HepG2 (cell line): ENCODE results near the gene MRPL10. TPM values are rescaled to one million over a fixed set of nuclear protein-coding genes. Genes with fewer than 3 reads are reported as not detected.
A peak's percentile ranks its signal among the peaks of the same experiment; 100 is the strongest.

ENCODE experiments used
- AGO1 ChIP-seq: fragments of 200-400 bp; formaldehyde crosslinking; IDR thresholded peaks from 2 replicates; pipeline ENCODE4 v1.6.1; 2017; ENCODE audit warnings: mild to moderate bottlenecking, low read depth, low read length, moderate library complexity; ENCODE audit not compliant: poor library complexity, severe bottlenecking
- ARHGAP35 ChIP-seq: sonication (generic); formaldehyde crosslinking; IDR thresholded peaks from 2 replicates; pipeline ENCODE4 v1.9.0; 2022; ENCODE audit warnings: mild to moderate bottlenecking, inconsistent platforms, moderate library complexity, missing genetic modification reagents, borderline replicate concordance
- CREM ChIP-seq, 2 experiments: sonication (generic) in 1 of 2; formaldehyde crosslinking in 1 of 2; IDR thresholded peaks; 2 replicates each; pipeline versions ENCODE4 v1.4.0 to v1.6.1; 2016 to 2020; ENCODE audit warnings: antibody characterized with exemption in 1 of 2, mild to moderate bottlenecking in 1 of 2, missing genetic modification reagents in 1 of 2
- ETV5 ChIP-seq: IDR thresholded peaks from 2 replicates; pipeline ENCODE4 v1.6.1; 2018; ENCODE audit warnings: missing biosample characterization, missing genetic modification reagents, inconsistent platforms, borderline replicate concordance
- FIP1L1 ChIP-seq: fragments of 200-400 bp; formaldehyde crosslinking; IDR thresholded peaks from 2 replicates; pipeline ENCODE4 v1.6.1; 2018; ENCODE audit warnings: low read depth, mild to moderate bottlenecking, low read length, moderate library complexity, borderline replicate concordance; ENCODE audit not compliant: insufficient read depth
- HMG20B ChIP-seq: conservative IDR thresholded peaks from 2 replicates; pipeline ENCODE4 v1.6.1; 2016; ENCODE audit warnings: missing genetic modification reagents, missing compliant biosample characterization
- HNRNPUL1 ChIP-seq: fragments of 200-400 bp; formaldehyde crosslinking; IDR thresholded peaks from 2 replicates; pipeline ENCODE4 v1.6.1; 2017; ENCODE audit warnings: low read depth, mild to moderate bottlenecking, low read length, moderate library complexity
- KLF12 ChIP-seq: sonication (generic); formaldehyde crosslinking; IDR thresholded peaks from 2 replicates; pipeline ENCODE4 v1.4.0; 2020; ENCODE audit warnings: missing genetic modification reagents, borderline replicate concordance
- LBX2 ChIP-seq: sonication (generic); formaldehyde crosslinking; IDR thresholded peaks from 2 replicates; pipeline ENCODE4 v1.5.0; 2020; ENCODE audit warnings: missing genetic modification reagents, mild to moderate bottlenecking, borderline replicate concordance
- MNT ChIP-seq: fragments of 450-650 bp; IDR thresholded peaks from 2 replicates; pipeline ENCODE4 v1.6.1; 2016
- NFYB ChIP-seq: sonication (generic); formaldehyde crosslinking; IDR thresholded peaks from 2 replicates; pipeline ENCODE4 v1.4.0; 2020; ENCODE audit warnings: missing genetic modification reagents
- NR2F6 ChIP-seq, 2 experiments: IDR thresholded peaks; 2 replicates each; pipeline ENCODE4 v1.6.1; 2016; ENCODE audit warnings: antibody characterized with exemption in 1 of 2, mild to moderate bottlenecking in 1 of 2
- PRDM15 ChIP-seq: sonication (generic); formaldehyde crosslinking; IDR thresholded peaks from 2 replicates; pipeline ENCODE4 v1.4.0; 2020; ENCODE audit warnings: missing genetic modification reagents
- SETDB1 ChIP-seq: sonication (generic); formaldehyde crosslinking; IDR thresholded peaks from 2 replicates; pipeline ENCODE4 v1.5.1; 2020; ENCODE audit warnings: missing genetic modification reagents, mild to moderate bottlenecking, borderline replicate concordance
- SP1 ChIP-seq, 2 experiments: fragments of 450-650 bp in 1 of 2; sonication (generic) in 1 of 2; formaldehyde crosslinking in 1 of 2; IDR thresholded peaks; 2 replicates each; pipeline versions ENCODE4 v1.4.0 to v1.6.1; 2016 to 2020; ENCODE audit warnings: missing genetic modification reagents in 1 of 2
- THAP7 ChIP-seq: sonication (generic); formaldehyde crosslinking; IDR thresholded peaks from 2 replicates; pipeline ENCODE4 v1.8.1; 2023; ENCODE audit warnings: mild to moderate bottlenecking, missing genetic modification reagents
- TP53 ChIP-seq: sonication (generic); formaldehyde crosslinking; conservative IDR thresholded peaks from 2 replicates; pipeline ENCODE4 v1.4.0; 2020; ENCODE audit warnings: missing genetic modification reagents
- ZC3H13 ChIP-seq: sonication (generic); formaldehyde crosslinking; IDR thresholded peaks from 2 replicates; pipeline ENCODE4 v1.8.1; 2023; ENCODE audit warnings: mild to moderate bottlenecking, missing genetic modification reagents, moderate library complexity
- ZFAT ChIP-seq: sonication (generic); formaldehyde crosslinking; conservative IDR thresholded peaks from 2 replicates; pipeline ENCODE4 v1.8.1; 2023; ENCODE audit warnings: missing genetic modification reagents, inconsistent platforms
- ZIK1 ChIP-seq: sonication (generic); formaldehyde crosslinking; IDR thresholded peaks from 2 replicates; pipeline ENCODE4 v1.5.0; 2020; ENCODE audit warnings: mild to moderate bottlenecking, low read depth, missing genetic modification reagents, borderline replicate concordance
- ZNF121 ChIP-seq: sonication (generic); formaldehyde crosslinking; IDR thresholded peaks from 2 replicates; pipeline ENCODE4 v1.5.0; 2020; ENCODE audit warnings: mild to moderate bottlenecking, missing genetic modification reagents
- ZNF619 ChIP-seq: sonication (generic); formaldehyde crosslinking; IDR thresholded peaks from 2 replicates; pipeline ENCODE4 v1.4.0; 2020; ENCODE audit warnings: mild to moderate bottlenecking, missing genetic modification reagents
- ZNF740 ChIP-seq: sonication (generic); formaldehyde crosslinking; IDR thresholded peaks from 2 replicates; pipeline ENCODE4 v1.4.0; 2020; ENCODE audit warnings: missing genetic modification reagents
- polyA plus RNA-seq, 8 experiments: library from polyadenylated mRNA; depleted of rRNA in 3 of 8; stranded (reverse) in 7 of 8; unstranded in 1 of 8; fragments of >200 nt; fragmentation: Illumina TruSeq in 4 of 8; extraction: Trizol in 4 of 8; gene quantifications; 2 replicates each; pipeline versions ENCODE4 v1.2.1 to v1.2.3, GENCODE V29; 2011 to 2016; ENCODE audit warnings: low read depth in 4 of 8, missing spikeins in 1 of 8, mixed read lengths in 1 of 8; ENCODE audit not compliant: insufficient read depth in 1 of 8
- total RNA-seq, 5 experiments: library from RNA; depleted of rRNA; stranded (reverse); fragments of >200 nt; fragmentation: Illumina TruSeq; extraction: Trizol; gene quantifications; 2 replicates each; pipeline ENCODE4 v1.2.3, GENCODE V29; 2016; ENCODE audit warnings: low read depth in 1 of 5

MRPL10 gene
- total and polyA plus RNA-seq, 2 of the 13 experiments (the other 11 are each of a cell fraction or from before 2014, with no cell fraction given) = 56.7 to 149 TPM

- no peak for TF ChIP-seq MNT
- TF ChIP-seq FIP1L1 = no peak
- no peak for TF ChIP-seq ZFAT (CRISPR knock-in tag)
- TF ChIP-seq TP53 (CRISPR knock-in tag) = no peak
- no peak for TF ChIP-seq ZNF619 (CRISPR knock-in tag)
- no peak for TF ChIP-seq ZC3H13 (CRISPR knock-in tag)
- no peak for TF ChIP-seq LBX2 (CRISPR knock-in tag)
- no peak for TF ChIP-seq AGO1
- TF ChIP-seq NFYB (CRISPR knock-in tag) = no peak
- TF ChIP-seq SP1 (IDR thresholded peaks at IDR 0.05) = no peak
- TF ChIP-seq SP1 (CRISPR knock-in tag; IDR thresholded peaks at IDR 0.05) = no peak
- TF ChIP-seq NR2F6 (IDR thresholded peaks at IDR 0.05) = peak; percentile 84
- peak; percentile 53; the same call in 1 of the 2 replicates for TF ChIP-seq NR2F6 (CRISPR knock-in tag; IDR thresholded peaks at IDR 0.05)
- TF ChIP-seq SETDB1 (CRISPR knock-in tag) = no peak
- no peak for TF ChIP-seq THAP7 (CRISPR knock-in tag)
- peak; percentile 13; the same call in 1 of the 2 replicates for TF ChIP-seq CREM (IDR thresholded peaks at IDR 0.05)
- TF ChIP-seq CREM (CRISPR knock-in tag; IDR thresholded peaks at IDR 0.05) = no peak
- no peak for TF ChIP-seq ZIK1 (CRISPR knock-in tag)
- no peak for TF ChIP-seq ETV5 (CRISPR knock-in tag)
- no peak for TF ChIP-seq ZNF740 (CRISPR knock-in tag)
- TF ChIP-seq HMG20B (CRISPR knock-in tag) = no peak
- TF ChIP-seq PRDM15 (CRISPR knock-in tag) = no peak
- no peak for TF ChIP-seq ZNF121
- TF ChIP-seq KLF12 (CRISPR knock-in tag) = no peak
- no peak for TF ChIP-seq ARHGAP35 (CRISPR knock-in tag)
- TF ChIP-seq HNRNPUL1 = no peak
Measured at GRCh38 chr17:47810200-47810821, 21.0 kb downstream of the MRPL10 start (continued).
